HepG2 (cell line): Measurements from ENCODE around the gene PJA2. TPM values are rescaled to one million over a fixed set of nuclear protein-coding genes. Genes with fewer than 3 reads are reported as not detected.

Experiments
- ATAC-seq: fragments of 200-7000 bp; cut with Tn5 transposase; 3 replicates; pipeline ENCODE4 v1.9.1; 2020; ENCODE audit warnings: mild to moderate bottlenecking, moderate library complexity
- BruUV-seq: library from RNA; stranded (reverse); fragments of 400-500 nt; replicated peaks from 2 replicates; lab custom pipeline; 2021; lab: Mats Ljungman, UMichigan
- CTCF ChIA-PET: fragments of 300-600 bp; formaldehyde crosslinking; extraction: SDS; loops from one replicate; lab custom pipeline; 2021; ENCODE audit warnings: low total read pairs, inconsistent platforms, low intra/inter-chr PET ratio; lab: Yijun Ruan, JAX
- POLR2A ChIA-PET: fragments of 350-600 bp; sonication (Branson Sonifier 250); formaldehyde crosslinking; loops from one replicate; lab custom pipeline; 2020; ENCODE audit warnings: antibody characterized with exemption, inconsistent platforms; lab: Yijun Ruan, JAX
- DNase-seq: peaks from one replicate; pipeline ENCODE4 v3.0.0-alpha.2; 2015; ENCODE audit warnings: low spot score
- FAIRE-seq: peaks from 3 replicates; lab custom pipeline; 2011; peaks lifted over from hg19 to GRCh38; lab: Jason Lieb, UNC
- H2AFZ ChIP-seq: one replicate; pipeline ENCODE4 v1.6.1; 2011; ENCODE audit warnings: low read length, inconsistent platforms
- H3K27ac ChIP-seq: fragments of 300-600 bp; 3 replicates; pipeline ENCODE4 v1.8.0; 2011; ENCODE audit warnings: mixed run types, mild to moderate bottlenecking, mixed read lengths, low read length, inconsistent platforms; ENCODE audit not compliant: insufficient read depth; ENCODE audit errors: extremely low read length
- H3K27me3 ChIP-seq, 2 experiments: fragments of 200-600 bp in 1 of 2; 2 replicates in 1 of 2; 3 replicates in 1 of 2; pipeline versions ENCODE4 v1.6.0 to v1.8.0; 2011; ENCODE audit warnings: low read length in 2 of 2, mild to moderate bottlenecking in 2 of 2, moderate library complexity in 2 of 2, inconsistent platforms in 1 of 2; ENCODE audit not compliant: insufficient read depth in 2 of 2, control insufficient read depth in 1 of 2
- H3K36me3 ChIP-seq, 2 experiments: fragments of 200-600 bp in 1 of 2; replicated peaks in 1 of 2; 2 replicates in 1 of 2; 3 replicates in 1 of 2; pipeline versions ENCODE4 v1.5.1 to v1.8.0; 2011; ENCODE audit warnings: low read length in 2 of 2, inconsistent platforms in 1 of 2; ENCODE audit not compliant: insufficient read depth in 2 of 2, control insufficient read depth in 1 of 2
- H3K4me1 ChIP-seq: 2 replicates; pipeline ENCODE4 v1.5.1; 2012; ENCODE audit warnings: low read length, inconsistent platforms; ENCODE audit not compliant: insufficient read depth
- H3K4me2 ChIP-seq: 2 replicates; pipeline ENCODE4 v1.6.0; 2011; ENCODE audit warnings: low read depth, low read length, inconsistent platforms
- H3K4me3 ChIP-seq, 3 experiments: fragments of 200-600 bp in 1 of 3; sonication (generic), shearing (Covaris generic) in 1 of 3; replicated peaks in 1 of 3; 2 replicates each; pipeline ENCODE4 v1.5.1; 2011 to 2016; ENCODE audit warnings: low read length in 3 of 3, inconsistent platforms in 2 of 3, low read depth in 2 of 3, mild to moderate bottlenecking in 2 of 3, control low read depth in 1 of 3, mixed read lengths in 1 of 3; ENCODE audit not compliant: insufficient read depth in 1 of 3
- H3K79me2 ChIP-seq: one replicate; pipeline ENCODE4 v1.6.1; 2011; ENCODE audit warnings: low read length, inconsistent platforms; ENCODE audit not compliant: insufficient read depth
- H3K9ac ChIP-seq: 2 replicates; pipeline ENCODE4 v1.6.0; 2011; ENCODE audit warnings: mild to moderate bottlenecking, low read depth, low read length, inconsistent platforms; ENCODE audit not compliant: insufficient read depth
- H3K9me3 ChIP-seq: 2 replicates; pipeline ENCODE4 v1.5.1; 2012; ENCODE audit warnings: mild to moderate bottlenecking, low read length
- H4K20me1 ChIP-seq: 2 replicates; pipeline ENCODE4 v1.6.0; 2011; ENCODE audit warnings: inconsistent platforms, mild to moderate bottlenecking, low read length, moderate library complexity; ENCODE audit not compliant: insufficient read depth
- ATF7 ChIP-seq, 2 experiments: fragments of 450-650 bp in 1 of 2; sonication (generic) in 1 of 2; formaldehyde crosslinking in 1 of 2; IDR thresholded peaks; 2 replicates each; pipeline versions ENCODE4 v1.4.0 to v1.6.1; 2016 to 2020; ENCODE audit warnings: antibody characterized with exemption in 1 of 2, mild to moderate bottlenecking in 1 of 2, missing genetic modification reagents in 1 of 2
- HCFC1 ChIP-seq: fragments of 150-350 bp; IDR thresholded peaks from 2 replicates; pipeline ENCODE4 v1.6.1; 2014; ENCODE audit warnings: low read depth, low read length
- REPIN1 ChIP-seq: sonication (generic); formaldehyde crosslinking; IDR thresholded peaks from 2 replicates; pipeline ENCODE4 v1.8.0; 2022; ENCODE audit warnings: missing genetic modification reagents, low read depth, mild to moderate bottlenecking, borderline replicate concordance
- in situ Hi-C: cut with HindIII; loops from 2 replicates; pipeline ENCODE4 v1.10.0; 2017; ENCODE audit warnings: low pct_unique_long_range_greater_than_20kb; ENCODE audit not compliant: extremely low pct_ligation_motif_present
- intact Hi-C: fragments of 100-400 bp; cut with micrococcal nuclease; formaldehyde crosslinking; loops from one replicate; pipeline ENCODE4 v1.10.0; 2022; ENCODE audit not compliant: unreplicated experiment
- polyA plus RNA-seq, 8 experiments: library from polyadenylated mRNA; depleted of rRNA in 3 of 8; stranded (reverse) in 7 of 8; unstranded in 1 of 8; fragments of >200 nt; fragmentation: Illumina TruSeq in 4 of 8; extraction: Trizol in 4 of 8; gene quantifications; 2 replicates each; pipeline versions ENCODE4 v1.2.1 to v1.2.3, GENCODE V29; 2011 to 2016; ENCODE audit warnings: low read depth in 4 of 8, missing spikeins in 1 of 8, mixed read lengths in 1 of 8; ENCODE audit not compliant: insufficient read depth in 1 of 8
- total RNA-seq, 5 experiments: library from RNA; depleted of rRNA; stranded (reverse); fragments of >200 nt; fragmentation: Illumina TruSeq; extraction: Trizol; gene quantifications; 2 replicates each; pipeline ENCODE4 v1.2.3, GENCODE V29; 2016; ENCODE audit warnings: low read depth in 1 of 5
- TF ChIP-seq, protein P1 (sequence below): IDR thresholded peaks from 2 replicates; pipeline ENCODE4 v1.6.1; 2012; ENCODE audit warnings: low read length, improper control_type of control experiment
- TF ChIP-seq, protein P2 (sequence below): IDR thresholded peaks from 2 replicates; pipeline ENCODE4 v1.6.1; 2012; ENCODE audit warnings: inconsistent platforms
- TF ChIP-seq, protein P3 (sequence below): sonication (generic); formaldehyde crosslinking; IDR thresholded peaks from 2 replicates; pipeline ENCODE4 v1.4.0; 2020; ENCODE audit warnings: missing genetic modification reagents
- TF ChIP-seq, protein P4 (sequence below): fragments of 450-650 bp; IDR thresholded peaks from 2 replicates; pipeline ENCODE4 v1.6.1; 2016
- TF ChIP-seq, protein P5 (sequence below): sonication (generic); formaldehyde crosslinking; IDR thresholded peaks from 2 replicates; pipeline ENCODE4 v1.8.1; 2023; ENCODE audit warnings: mild to moderate bottlenecking, moderate library complexity, missing genetic modification reagents

Gene PJA2
- total and polyA plus RNA-seq, 2 of the 13 experiments (the other 11 are each of a cell fraction or from before 2014, with no cell fraction given): 39.4 to 41.4 TPM

DNA sequence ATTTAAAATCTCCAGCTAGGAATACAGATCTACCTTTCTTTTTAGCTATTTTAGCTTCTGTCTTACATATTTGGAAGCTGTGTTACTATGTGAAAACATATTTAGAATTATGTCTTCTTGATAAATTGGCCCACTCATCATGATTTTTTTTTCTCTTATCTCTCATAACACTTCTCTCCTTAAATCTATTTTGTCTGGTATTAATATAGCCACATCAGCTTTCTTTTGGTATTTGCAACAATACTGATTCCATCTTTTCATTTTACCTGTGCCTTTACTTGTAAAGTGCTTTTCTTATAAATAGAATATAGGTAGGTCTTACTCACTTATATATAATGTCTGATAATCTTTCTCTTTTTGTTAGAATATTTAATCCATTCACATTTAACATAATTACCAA, 19.6 kb downstream of the PJA2 start:
- H3K4me2 ChIP-seq: no peak overlapping the region
- ATAC-seq (no peak), FAIRE-seq (no peak), DNase-seq (no peak)
- H3K36me3 ChIP-seq: no peaks in the 10 kb centered on the region
- BruUV-seq: no TSS peak
- no peaks in the 10 kb centered on the region for H3K27me3 ChIP-seq
- in situ Hi-C loops: no loop called here
- peaks cover 9% of the 10 kb centered on the region for H3K4me1 ChIP-seq
- peaks cover 31% of the 10 kb centered on the region for H4K20me1 ChIP-seq
- no peak overlapping the region for H3K9ac ChIP-seq
- peaks cover 95% of the 10 kb centered on the region for H3K79me2 ChIP-seq
- intact Hi-C loops: no loop called here
- no peaks in the 10 kb centered on the region for H3K9me3 ChIP-seq
- TF ChIP-seq, protein P1, sequence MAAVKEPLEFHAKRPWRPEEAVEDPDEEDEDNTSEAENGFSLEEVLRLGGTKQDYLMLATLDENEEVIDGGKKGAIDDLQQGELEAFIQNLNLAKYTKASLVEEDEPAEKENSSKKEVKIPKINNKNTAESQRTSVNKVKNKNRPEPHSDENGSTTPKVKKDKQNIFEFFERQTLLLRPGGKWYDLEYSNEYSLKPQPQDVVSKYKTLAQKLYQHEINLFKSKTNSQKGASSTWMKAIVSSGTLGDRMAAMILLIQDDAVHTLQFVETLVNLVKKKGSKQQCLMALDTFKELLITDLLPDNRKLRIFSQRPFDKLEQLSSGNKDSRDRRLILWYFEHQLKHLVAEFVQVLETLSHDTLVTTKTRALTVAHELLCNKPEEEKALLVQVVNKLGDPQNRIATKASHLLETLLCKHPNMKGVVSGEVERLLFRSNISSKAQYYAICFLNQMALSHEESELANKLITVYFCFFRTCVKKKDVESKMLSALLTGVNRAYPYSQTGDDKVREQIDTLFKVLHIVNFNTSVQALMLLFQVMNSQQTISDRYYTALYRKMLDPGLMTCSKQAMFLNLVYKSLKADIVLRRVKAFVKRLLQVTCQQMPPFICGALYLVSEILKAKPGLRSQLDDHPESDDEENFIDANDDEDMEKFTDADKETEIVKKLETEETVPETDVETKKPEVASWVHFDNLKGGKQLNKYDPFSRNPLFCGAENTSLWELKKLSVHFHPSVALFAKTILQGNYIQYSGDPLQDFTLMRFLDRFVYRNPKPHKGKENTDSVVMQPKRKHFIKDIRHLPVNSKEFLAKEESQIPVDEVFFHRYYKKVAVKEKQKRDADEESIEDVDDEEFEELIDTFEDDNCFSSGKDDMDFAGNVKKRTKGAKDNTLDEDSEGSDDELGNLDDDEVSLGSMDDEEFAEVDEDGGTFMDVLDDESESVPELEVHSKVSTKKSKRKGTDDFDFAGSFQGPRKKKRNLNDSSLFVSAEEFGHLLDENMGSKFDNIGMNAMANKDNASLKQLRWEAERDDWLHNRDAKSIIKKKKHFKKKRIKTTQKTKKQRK: no peak
- TF ChIP-seq REPIN1 (CRISPR knock-in tag) (no peak), HCFC1 (no peak), ATF7 (IDR thresholded peaks at IDR 0.05) (no peak), ATF7 (CRISPR knock-in tag; IDR thresholded peaks at IDR 0.05) (no peak)
- TF ChIP-seq, protein P2, sequence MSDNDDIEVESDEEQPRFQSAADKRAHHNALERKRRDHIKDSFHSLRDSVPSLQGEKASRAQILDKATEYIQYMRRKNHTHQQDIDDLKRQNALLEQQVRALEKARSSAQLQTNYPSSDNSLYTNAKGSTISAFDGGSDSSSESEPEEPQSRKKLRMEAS: no peak
- TF ChIP-seq, protein P3, sequence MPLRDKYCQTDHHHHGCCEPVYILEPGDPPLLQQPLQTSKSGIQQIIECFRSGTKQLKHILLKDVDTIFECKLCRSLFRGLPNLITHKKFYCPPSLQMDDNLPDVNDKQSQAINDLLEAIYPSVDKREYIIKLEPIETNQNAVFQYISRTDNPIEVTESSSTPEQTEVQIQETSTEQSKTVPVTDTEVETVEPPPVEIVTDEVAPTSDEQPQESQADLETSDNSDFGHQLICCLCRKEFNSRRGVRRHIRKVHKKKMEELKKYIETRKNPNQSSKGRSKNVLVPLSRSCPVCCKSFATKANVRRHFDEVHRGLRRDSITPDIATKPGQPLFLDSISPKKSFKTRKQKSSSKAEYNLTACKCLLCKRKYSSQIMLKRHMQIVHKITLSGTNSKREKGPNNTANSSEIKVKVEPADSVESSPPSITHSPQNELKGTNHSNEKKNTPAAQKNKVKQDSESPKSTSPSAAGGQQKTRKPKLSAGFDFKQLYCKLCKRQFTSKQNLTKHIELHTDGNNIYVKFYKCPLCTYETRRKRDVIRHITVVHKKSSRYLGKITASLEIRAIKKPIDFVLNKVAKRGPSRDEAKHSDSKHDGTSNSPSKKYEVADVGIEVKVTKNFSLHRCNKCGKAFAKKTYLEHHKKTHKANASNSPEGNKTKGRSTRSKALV (CRISPR knock-in tag): no peak
- TF ChIP-seq, protein P4, sequence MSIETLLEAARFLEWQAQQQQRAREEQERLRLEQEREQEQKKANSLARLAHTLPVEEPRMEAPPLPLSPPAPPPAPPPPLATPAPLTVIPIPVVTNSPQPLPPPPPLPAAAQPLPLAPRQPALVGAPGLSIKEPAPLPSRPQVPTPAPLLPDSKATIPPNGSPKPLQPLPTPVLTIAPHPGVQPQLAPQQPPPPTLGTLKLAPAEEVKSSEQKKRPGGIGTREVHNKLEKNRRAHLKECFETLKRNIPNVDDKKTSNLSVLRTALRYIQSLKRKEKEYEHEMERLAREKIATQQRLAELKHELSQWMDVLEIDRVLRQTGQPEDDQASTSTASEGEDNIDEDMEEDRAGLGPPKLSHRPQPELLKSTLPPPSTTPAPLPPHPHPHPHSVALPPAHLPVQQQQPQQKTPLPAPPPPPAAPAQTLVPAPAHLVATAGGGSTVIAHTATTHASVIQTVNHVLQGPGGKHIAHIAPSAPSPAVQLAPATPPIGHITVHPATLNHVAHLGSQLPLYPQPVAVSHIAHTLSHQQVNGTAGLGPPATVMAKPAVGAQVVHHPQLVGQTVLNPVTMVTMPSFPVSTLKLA: no peak
- TF ChIP-seq, protein P5, sequence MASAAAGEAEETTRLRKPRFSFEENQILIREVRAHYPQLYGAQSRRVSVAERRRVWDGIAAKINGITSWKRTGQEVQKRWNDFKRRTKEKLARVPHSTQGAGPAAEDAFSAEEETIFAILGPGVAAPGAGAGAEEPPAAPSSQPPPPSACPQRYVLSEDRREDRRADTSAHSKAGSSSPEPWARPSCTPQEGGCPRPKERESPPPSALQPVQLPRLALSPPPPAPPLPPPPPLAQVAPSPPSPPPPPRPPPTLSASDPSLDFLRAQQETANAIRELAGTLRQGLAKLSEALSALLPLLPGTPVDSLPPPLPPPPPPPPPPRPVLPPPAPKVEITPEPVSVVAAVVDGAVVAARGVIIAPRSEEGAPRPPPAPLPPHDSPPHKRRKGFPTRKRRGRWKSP: no peak
- CTCF ChIA-PET: no interaction called here
- no peak overlapping the region for H2AFZ ChIP-seq
- POLR2A ChIA-PET: no interaction called here
- no peak overlapping the region for H3K4me3 ChIP-seq
- H3K27ac ChIP-seq: no peak overlapping the region
